ENCODE results near the gene APH1A.
"Not testable (repeated sequence)": the region's sequence is repeated elsewhere in the genome, so short reads cannot be mapped to it uniquely, and the experiment has no call there.

GRCh38 chr1:150232921-150233320 is 35.9 kb downstream of the APH1A start:
- not testable (repeated sequence) for TF ChIP-seq EZH2 (IDR thresholded peaks at IDR 0.05); POLR2AphosphoS5 (IDR thresholded peaks at IDR 0.05; ENCODE audit: borderline replicate concordance, low read depth, low read length)

Data from SK-N-MC (cell line).